ENCODE measurements around the gene DPEP2. TPM values are rescaled to one million over a fixed set of nuclear protein-coding genes. Genes with fewer than 3 reads are reported as not detected.
"Not testable (repeated sequence)": the region's sequence is repeated elsewhere in the genome, so short reads cannot be mapped to it uniquely, and the experiment has no call there.

The DPEP2 gene
- total RNA-seq, 1 donor from 2014 or later = 1.1 TPM

GRCh38 chr16:68037841-68038597 lies 38.7 kb upstream of the DPEP2 start:
- no peak overlapping the region for H3K27ac ChIP-seq
- TF ChIP-seq CTCF (IDR thresholded peaks at IDR 0.05) = no peak
- H3K9me3 ChIP-seq = no peaks in the 10 kb centered on the region
- H3K4me3 ChIP-seq = no peak overlapping the region
- no peaks in the 10 kb centered on the region for H3K27me3 ChIP-seq
- DNase-seq (ENCODE audit: low spot score in 2 of 2) = no peak
- intact Hi-C loops (cut with DNase I) = no loop called here
- H3K36me3 ChIP-seq = no peaks in the 10 kb centered on the region
- no peaks in the 10 kb centered on the region for H3K4me1 ChIP-seq

GRCh38 chr16:68035227-68035626 lies 35.9 kb upstream of the DPEP2 start:
- intact Hi-C loops (cut with DNase I) = no loop called here
- H3K9me3 ChIP-seq = no peaks in the 10 kb centered on the region
- H3K36me3 ChIP-seq = peaks cover 0 to 3% of the 10 kb centered on the region in 2 donors
- no peak overlapping the region for H3K4me3 ChIP-seq
- no peaks in the 10 kb centered on the region for H3K4me1 ChIP-seq
- TF ChIP-seq CTCF (IDR thresholded peaks at IDR 0.05) = no peak
- no peak for DNase-seq (ENCODE audit: low spot score in 2 of 2)
- H3K27ac ChIP-seq = no peak overlapping the region
- no peaks in the 10 kb centered on the region for H3K27me3 ChIP-seq

- H3K27ac ChIP-seq = no peak overlapping the region
- no peak overlapping the region for H3K4me3 ChIP-seq
- peaks cover 0 to 6% of the 10 kb centered on the region in 2 donors for H3K36me3 ChIP-seq
- no peak for TF ChIP-seq CTCF (IDR thresholded peaks at IDR 0.05)
- no peaks in the 10 kb centered on the region for H3K27me3 ChIP-seq
- H3K4me1 ChIP-seq = no peaks in the 10 kb centered on the region
- no peak for DNase-seq (ENCODE audit: low spot score in 2 of 2)
- H3K9me3 ChIP-seq = no peaks in the 10 kb centered on the region
- intact Hi-C loops (cut with DNase I) = no loop called here
These were observed 33.8 kb upstream of the DPEP2 start for GRCh38 chr16:68033101-68033500.

- DNase-seq (ENCODE audit: low spot score in 2 of 2) = no peak
These were observed 32.7 kb upstream of the DPEP2 start for GRCh38 chr16:68031951-68032350.

GRCh38 chr16:68030108-68030507 lies 30.8 kb upstream of the DPEP2 start:
- H3K27ac ChIP-seq; H3K4me3 ChIP-seq; H3K36me3 ChIP-seq; intact Hi-C loops (cut with DNase I); H3K4me1 ChIP-seq; H3K27me3 ChIP-seq; DNase-seq (ENCODE audit: low spot score in 2 of 2); H3K9me3 ChIP-seq: not testable (repeated sequence)

More at GRCh38 chr16:68031951-68032350, 32.7 kb upstream of the DPEP2 start:
- no peak for TF ChIP-seq CTCF (IDR thresholded peaks at IDR 0.05)
- peaks cover 0 to 6% of the 10 kb centered on the region in 2 donors for H3K36me3 ChIP-seq
- no peak overlapping the region for H3K4me3 ChIP-seq
- no peak overlapping the region for H3K27ac ChIP-seq
- intact Hi-C loops (cut with DNase I) = no loop called here
- H3K27me3 ChIP-seq = no peaks in the 10 kb centered on the region
- H3K9me3 ChIP-seq = no peaks in the 10 kb centered on the region
- H3K4me1 ChIP-seq = no peaks in the 10 kb centered on the region

- H3K4me1 ChIP-seq = peaks cover 0 to 3% of the 10 kb centered on the region in 2 donors
- intact Hi-C loops (cut with DNase I) = no loop called here
- no peaks in the 10 kb centered on the region for H3K27me3 ChIP-seq
- H3K27ac ChIP-seq = no peak overlapping the region
- no peaks in the 10 kb centered on the region for H3K9me3 ChIP-seq
- TF ChIP-seq CTCF (IDR thresholded peaks at IDR 0.05) = no peak
- H3K36me3 ChIP-seq = peaks cover 0 to 6% of the 10 kb centered on the region in 2 donors
- DNase-seq (ENCODE audit: low spot score in 2 of 2) = no peak
- no peak overlapping the region for H3K4me3 ChIP-seq
These were observed 29.7 kb upstream of the DPEP2 start for GRCh38 chr16:68028996-68029395.

All from ascending aorta (tissue), 2 donors.